Measurements from ENCODE around the gene MUC5B.
"Not testable (repeated sequence)": the region's sequence is repeated elsewhere in the genome, so short reads cannot be mapped to it uniquely, and the experiment has no call there.

MUC5B gene

GRCh38 chr11:1203505-1204271, 19.2 kb upstream of the MUC5B start:
- no peak for DNase-seq

GRCh38 chr11:1204381-1205101, 18.3 kb upstream of the MUC5B start:
- no peak for DNase-seq

DNA sequence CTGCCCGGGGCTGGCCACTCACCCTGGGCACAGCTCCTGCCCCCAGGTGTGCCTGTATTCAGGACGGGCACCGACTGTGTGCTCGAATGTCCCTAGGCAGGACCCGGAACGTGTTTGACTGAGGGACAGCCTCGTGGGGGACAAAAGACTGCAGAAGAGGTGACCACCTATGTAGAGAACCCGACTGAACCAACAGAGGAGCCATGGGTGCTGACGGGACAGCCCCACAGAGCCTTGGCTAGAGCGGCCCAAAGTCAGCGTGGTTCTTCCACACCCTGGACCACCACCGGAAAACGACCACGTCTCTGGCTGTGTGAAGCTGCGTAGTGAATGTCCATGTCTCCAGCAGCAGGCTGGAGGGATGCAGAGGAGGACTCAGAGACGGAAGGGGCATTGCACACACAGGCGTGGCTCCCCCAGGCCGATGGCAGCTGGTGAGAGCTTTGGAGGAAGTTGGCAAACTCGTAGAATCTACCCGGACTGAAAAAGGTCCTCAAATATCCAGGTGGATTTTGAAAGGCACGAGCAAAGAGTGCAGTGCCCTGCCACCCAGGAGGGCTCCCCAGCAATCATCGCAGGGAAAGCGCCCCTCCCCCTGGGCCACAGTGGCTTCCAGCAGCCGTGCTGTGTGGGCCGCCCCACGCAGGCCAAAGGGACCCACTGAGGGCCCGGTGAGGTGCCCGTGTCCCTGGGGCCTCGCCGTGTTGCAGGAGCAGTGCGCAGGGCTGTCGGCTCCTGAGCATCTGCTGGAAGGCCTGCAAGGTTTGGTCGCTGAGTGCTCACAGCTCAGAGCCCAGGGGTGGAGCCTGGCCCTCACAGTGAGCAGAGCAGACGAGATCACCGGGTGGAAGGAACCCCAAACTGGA, 17.5 kb upstream of the MUC5B start:
- DNase-seq = no peak

GRCh38 chr11:1205987-1206331, 16.9 kb upstream of the MUC5B start:
- DNase-seq = no peak

- no peak for DNase-seq
Measured at GRCh38 chr11:1206391-1207271, 16.2 kb upstream of the MUC5B start.

- no peak for DNase-seq
Measured at GRCh38 chr11:1207401-1208143, 15.3 kb upstream of the MUC5B start.

GRCh38 chr11:1208144-1208393, 14.8 kb upstream of the MUC5B start:
- DNase-seq = no peak

DNA sequence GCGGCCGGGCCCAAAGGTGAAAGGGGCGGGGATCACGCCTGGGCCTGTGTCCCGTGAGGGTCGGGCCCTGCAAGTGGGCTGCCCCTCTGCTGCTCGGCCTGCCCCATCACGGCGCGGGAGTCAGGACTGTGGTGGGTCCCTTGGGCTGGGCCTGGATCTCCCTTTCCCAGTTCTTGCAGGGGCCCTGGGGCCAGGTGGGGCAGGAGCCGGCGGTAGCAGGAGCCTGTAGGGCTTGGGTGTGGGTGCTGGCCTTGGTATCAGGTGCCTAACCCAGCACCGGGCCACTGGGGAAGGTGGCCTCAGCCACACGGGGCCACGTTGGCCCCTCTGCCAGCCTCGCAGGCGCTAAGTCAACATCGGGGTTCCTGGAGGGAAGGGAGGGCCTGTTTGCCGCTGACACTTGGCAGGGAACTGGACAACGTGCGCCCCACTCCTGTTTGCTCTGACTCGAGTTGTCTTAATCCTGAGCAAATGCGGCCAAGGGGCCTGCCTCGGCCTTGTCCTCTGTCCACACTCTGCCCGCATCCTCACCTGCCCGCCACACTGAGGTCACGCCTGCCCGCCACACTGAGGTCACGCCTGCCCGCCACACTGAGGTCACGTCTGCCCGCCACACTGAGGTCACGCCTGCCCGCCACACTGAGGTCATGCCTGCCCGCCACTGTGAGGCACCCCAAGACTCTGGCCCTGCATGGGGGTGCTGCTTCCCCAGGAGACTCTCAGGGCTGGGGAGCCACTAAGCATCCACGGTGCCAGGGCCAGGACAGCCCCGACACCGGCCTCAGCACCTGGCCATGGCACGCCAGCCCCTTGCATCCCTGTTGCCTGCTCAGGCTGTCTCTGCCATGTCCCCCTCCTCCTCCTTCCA, 14.2 kb upstream of the MUC5B start:
- DNase-seq = no peak

GRCh38 chr11:1209371-1210057, 13.4 kb upstream of the MUC5B start:
- DNase-seq = no peak

DNA sequence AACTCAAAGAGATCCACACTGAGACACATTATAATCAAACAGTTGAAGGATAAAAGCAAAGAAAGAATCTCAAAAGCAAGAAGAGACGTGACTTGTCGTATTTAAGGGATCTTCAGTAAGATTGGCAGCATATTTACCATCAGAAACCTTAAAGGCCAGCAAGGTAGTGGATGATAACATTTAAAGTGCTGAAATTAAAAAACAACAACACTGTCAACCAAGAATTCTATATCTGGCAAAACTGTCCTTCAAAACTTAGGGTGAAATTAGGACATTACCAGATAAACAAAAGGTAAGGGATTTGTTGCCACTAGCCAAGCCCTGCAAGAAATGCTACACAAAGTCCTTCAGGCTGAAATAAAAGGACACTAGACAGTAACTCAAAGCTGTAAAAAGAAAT, 11.0 kb upstream of the MUC5B start:
- no peak for DNase-seq

DNA sequence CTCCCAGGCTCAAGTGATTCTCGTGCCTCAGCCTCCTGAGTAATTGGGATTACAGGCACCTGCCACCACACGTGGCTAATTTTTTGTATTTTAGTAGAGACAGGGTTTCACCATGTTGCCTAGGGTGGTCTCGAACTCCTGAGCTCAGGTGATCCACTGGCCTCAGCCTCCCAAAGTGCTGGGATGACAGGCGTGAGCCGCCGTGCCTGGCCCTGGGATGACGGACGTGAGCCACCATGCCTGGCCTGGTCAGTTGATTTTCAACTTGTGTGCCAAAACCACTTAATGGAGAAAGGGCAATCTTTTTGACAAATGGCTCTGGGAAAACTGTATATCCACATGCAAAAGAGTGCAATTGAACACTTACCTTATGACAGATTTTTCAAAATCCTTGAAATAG, 7.0 kb upstream of the MUC5B start:
- not testable (repeated sequence) for DNase-seq

DNA sequence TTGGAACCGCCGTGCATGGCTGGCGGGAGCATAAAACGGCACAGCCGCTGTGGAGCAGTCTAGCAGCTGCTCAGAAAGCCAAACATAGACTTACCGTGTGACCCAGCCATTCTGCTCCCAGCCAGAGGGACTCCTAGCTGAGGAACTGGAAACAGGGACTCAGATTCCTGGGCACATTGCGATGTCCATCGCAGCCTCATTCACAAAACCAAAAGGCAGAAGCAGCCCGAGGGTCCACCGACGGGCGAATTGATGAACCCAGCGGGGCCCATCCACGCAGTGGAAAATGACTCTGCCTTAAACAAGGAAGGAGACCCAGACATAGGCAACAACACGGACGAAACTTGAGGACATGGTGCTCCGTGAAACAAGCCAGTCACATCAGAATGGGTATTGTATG, 5.7 kb upstream of the MUC5B start:
- DNase-seq = no peak

DNA sequence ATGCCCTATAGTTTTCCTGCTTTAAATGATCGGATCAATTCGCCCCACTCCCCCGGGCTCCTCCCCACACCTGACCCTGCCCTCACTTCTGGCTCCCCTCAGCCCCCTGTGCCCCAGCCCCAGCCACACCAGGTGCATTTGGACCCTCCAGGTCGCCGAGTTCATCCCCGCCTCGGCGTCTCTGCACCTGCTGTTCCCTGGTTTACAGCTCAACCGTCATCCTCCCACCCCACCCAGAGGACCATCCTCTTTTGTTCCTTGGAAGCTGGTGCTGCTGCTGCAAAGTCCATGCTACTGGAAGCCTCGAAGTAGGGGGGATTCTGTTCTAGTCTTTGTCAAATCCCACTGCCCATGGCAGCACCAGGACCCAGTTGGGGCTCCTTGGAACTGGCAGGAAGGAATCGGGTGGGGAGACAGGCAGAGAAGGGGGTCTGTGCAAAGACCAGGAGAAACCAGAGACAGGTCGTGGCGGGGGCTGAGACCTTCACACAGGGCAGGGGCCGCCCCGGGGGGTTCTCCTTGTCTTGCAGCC, 4.5 kb upstream of the MUC5B start:
- DNase-seq = no peak

DNA sequence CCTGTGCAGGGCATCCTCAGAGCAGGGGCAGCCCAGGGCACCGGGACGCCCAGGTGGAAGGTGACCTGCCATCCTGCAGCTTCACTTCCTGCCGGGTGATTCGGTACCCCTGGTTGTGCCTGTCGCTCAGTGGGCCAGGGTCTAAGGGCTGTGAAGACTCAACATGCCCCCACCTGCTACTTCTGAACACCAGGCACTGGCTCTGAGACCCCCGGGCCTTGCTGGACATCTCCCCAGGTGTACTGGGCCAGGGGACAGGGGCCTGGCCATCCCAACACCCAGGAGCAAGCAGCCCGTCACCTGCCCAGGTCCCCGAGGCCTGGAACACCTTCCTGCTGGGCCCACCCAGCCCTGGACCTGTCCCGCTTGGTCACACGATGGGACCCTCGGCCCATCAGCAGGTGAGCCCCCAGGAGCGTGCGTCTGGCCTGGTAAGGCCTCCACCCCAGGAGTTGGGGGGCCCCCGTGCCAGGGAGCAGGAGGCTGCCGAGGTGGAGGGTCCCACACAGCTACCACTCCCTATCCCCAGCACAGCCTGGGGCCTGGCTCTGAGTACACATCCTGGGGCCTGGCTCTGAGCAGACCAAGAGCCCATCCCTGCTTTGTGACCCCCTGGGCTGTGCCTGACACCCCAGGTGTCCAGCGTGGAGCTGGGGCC, 3.9 kb upstream of the MUC5B start:
- DNase-seq = no peak

DNA sequence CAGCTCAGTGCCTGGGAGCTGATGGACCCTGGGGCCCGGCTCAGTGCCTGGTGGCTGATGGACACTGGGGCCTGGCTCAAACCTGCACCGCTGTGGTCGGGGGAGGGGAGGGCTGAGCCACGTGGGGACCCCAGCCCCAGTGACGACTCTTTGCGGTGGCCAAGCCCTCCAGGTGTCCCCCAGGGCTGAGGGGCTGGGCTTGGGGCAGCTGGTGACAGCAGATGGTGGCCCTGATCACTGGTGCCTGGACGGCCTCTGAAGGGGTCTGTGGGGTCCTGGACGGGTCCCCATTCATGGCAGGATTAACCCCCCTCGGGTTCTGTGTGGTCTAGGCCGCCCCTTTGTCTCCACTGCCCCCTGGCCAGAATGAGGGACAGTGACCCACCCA, 3.4 kb upstream of the MUC5B start:
- no peak for DNase-seq

- DNase-seq = no peak
Measured at GRCh38 chr11:1219834-1220815, 2.7 kb upstream of the MUC5B start.

DNA sequence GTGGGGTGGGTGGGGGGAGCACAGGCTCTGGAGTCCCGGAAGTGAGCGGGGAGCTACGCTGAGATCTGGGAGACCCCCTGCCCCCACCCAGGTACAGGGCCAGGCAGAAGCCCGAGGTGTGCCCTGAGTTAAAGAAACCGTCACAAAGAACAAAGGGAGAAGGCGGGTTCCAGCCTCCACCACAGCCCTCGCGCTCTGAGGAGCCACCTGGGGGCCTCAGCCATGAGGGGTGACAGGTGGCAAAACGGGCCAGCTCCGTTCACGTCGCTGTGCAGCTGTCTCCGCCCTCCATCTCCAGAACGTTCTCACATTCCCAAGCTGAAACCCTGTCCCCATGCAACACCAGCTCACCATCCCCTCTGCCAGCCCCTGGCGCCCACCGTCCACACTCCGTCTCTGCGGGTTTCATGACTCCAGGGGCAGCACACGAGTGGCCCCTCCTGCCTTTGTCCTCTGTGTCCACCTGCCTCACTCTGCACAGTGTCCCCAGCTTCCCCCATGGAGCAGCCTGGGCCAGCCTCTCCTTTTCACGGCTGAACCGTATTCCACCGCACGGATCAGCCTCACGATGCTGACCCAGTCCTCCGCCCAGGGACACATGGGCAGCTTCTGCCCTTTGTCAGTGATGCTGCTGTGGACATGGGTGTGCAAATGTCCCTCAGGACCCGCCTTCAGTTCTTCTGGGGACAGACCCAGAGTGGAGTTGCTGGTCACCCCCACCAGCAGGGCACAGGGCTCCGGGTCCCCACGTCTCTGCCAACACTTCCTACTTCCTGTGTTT, 1.7 kb upstream of the MUC5B start:
- DNase-seq = no peak

- DNase-seq = no peak
Measured at GRCh38 chr11:1221848-1222311, 986 bp upstream of the MUC5B start.
